Natural killer cell (primary cell): ENCODE data around the gene LRWD1. TPM values are rescaled to one million over a fixed set of nuclear protein-coding genes. Genes with fewer than 3 reads are reported as not detected.

Experiments
- ATAC-seq, 3 donors: fragments of 150-1000 bp in 2 of 3; fragments of 200-7000 bp in 1 of 3; cut with Tn5 transposase; 1 replicate in 1 of 3; 2 replicates in 2 of 3; pipeline ENCODE4 v1.10.0; 2021; ENCODE audit warnings: mild to moderate bottlenecking in 2 of 3, moderate library complexity in 2 of 3
- DNase-seq, 2 donors: peaks; one replicate each; pipeline versions ENCODE4 v3.0.0 to v3.0.0-alpha.2; 2013 to 2021; ENCODE audit warnings: mixed read lengths in 1 of 2
- H3K27ac ChIP-seq: one replicate; pipeline ENCODE4 v1.5.1; 2013; ENCODE audit warnings: mild to moderate bottlenecking, low read length
- H3K27me3 ChIP-seq: one replicate; pipeline ENCODE4 v1.6.1; 2013; ENCODE audit warnings: low read length; ENCODE audit not compliant: control insufficient read depth, insufficient read depth
- H3K36me3 ChIP-seq: one replicate; pipeline ENCODE4 v1.6.1; 2013; ENCODE audit warnings: low read length; ENCODE audit not compliant: control insufficient read depth, insufficient read depth
- H3K4me1 ChIP-seq: one replicate; pipeline ENCODE4 v1.6.1; 2013; ENCODE audit warnings: low read length; ENCODE audit not compliant: control insufficient read depth, insufficient read depth
- H3K4me3 ChIP-seq: one replicate; pipeline ENCODE4 v1.5.1; 2013; ENCODE audit warnings: low read length
- H3K9me3 ChIP-seq: one replicate; pipeline ENCODE4 v1.6.1; 2013; ENCODE audit warnings: low read length; ENCODE audit not compliant: control insufficient read depth, insufficient read depth
- H3K27ac Mint-ChIP-seq, 2 donors: one replicate each; pipeline ENCODE4 v1.8.0; 2022; ENCODE audit warnings: mild to moderate bottlenecking in 2 of 2, mixed read lengths in 2 of 2, moderate library complexity in 1 of 2
- H3K27me3 Mint-ChIP-seq, 2 donors: one replicate each; pipeline ENCODE4 v1.8.0; 2022; ENCODE audit warnings: low read depth in 2 of 2, mixed read lengths in 2 of 2
- H3K36me3 Mint-ChIP-seq: one replicate; pipeline ENCODE4 v1.8.0; 2022; ENCODE audit warnings: mixed read lengths
- H3K4me1 Mint-ChIP-seq, 2 donors: one replicate each; pipeline ENCODE4 v1.8.0; 2022; ENCODE audit warnings: mixed read lengths in 2 of 2
- H3K4me3 Mint-ChIP-seq: one replicate; pipeline ENCODE4 v1.8.0; 2022; ENCODE audit warnings: mild to moderate bottlenecking, moderate library complexity, mixed read lengths
- H3K9me3 Mint-ChIP-seq, 2 donors: one replicate each; pipeline ENCODE4 v1.8.0; 2022; ENCODE audit warnings: mixed read lengths in 2 of 2
- CTCF ChIP-seq: fragments of 200-600 bp; IDR thresholded peaks from one replicate; pipeline ENCODE4 v1.8.0; 2022; ENCODE audit warnings: antibody characterized with exemption
- WGBS: methylation state at CpG from one replicate; pipeline ENCODE4 v1.1.7; 2013; ENCODE audit warnings: missing lambda C conversion rate; ENCODE audit not compliant: insufficient coverage; 5-methylcytosine and 5-hydroxymethylcytosine counted together
- intact Hi-C: fragments of 100-400 bp; cut with micrococcal nuclease; formaldehyde crosslinking; loops from one replicate; pipeline ENCODE4 v1.14.2; 2022
- total RNA-seq, 4 donors: library from RNA; stranded (reverse); fragments of 120-200 nt in 1 of 4; gene quantifications; one replicate each; pipeline versions ENCODE4 v1.2.3 to v1.2.4, GENCODE V29; 2013 to 2022

Gene LRWD1
- 10 to 100 TPM; 20.0 to 24.1 (median 20.4) TPM for total RNA-seq
- total RNA-seq (2013) = 20.5 TPM

- Mint-ChIP-seq H3K36me3 (no peaks in the 10 kb centered on the region), H3K9me3 (no peaks in the 10 kb centered on the region), H3K4me3 (peak within 1 kb of the TSS; percentile 90), H3K27me3 (no peaks in the 10 kb centered on the region), H3K27ac (peak within 1 kb of the TSS; percentile 72 to 83), H3K4me1 (peaks cover 12 to 50% of the 10 kb centered on the region in 2 donors)
- Histone ChIP-seq H3K36me3 (peaks cover 8% of the 10 kb centered on the region), H3K4me1 (peaks cover 25% of the 10 kb centered on the region), H3K9me3 (no peaks in the 10 kb centered on the region), H3K27me3 (no peaks in the 10 kb centered on the region), H3K4me3 (peak within 1 kb of the TSS; percentile 98), H3K27ac (peak within 1 kb of the TSS; percentile 53)
- DNase-seq (peak; percentile 93 to 97), ATAC-seq (peak; percentile 95 to 99 (median 98))
- under 1% methylated on average over 81 of the region's 81 CpGs for WGBS
- peak; percentile 15 for TF ChIP-seq CTCF
- intact Hi-C loops = loop anchor here (2.0 to 5.0 kb wide), 3 partner anchors 47 to 68 kb away; partner anchors contain the start of gene PRKRIP1
Observed at GRCh38 chr7:102464577-102465280, at the start of gene LRWD1, which contains the start of gene ALKBH4. TSS of gene LRWD1 (plus strand) at chr7:102464984. CDS start at chr7:102465081, 97 bp downstream. TSS of gene ALKBH4 (minus strand) at chr7:102464863. CDS start at chr7:102464836, 27 bp downstream.

DNA sequence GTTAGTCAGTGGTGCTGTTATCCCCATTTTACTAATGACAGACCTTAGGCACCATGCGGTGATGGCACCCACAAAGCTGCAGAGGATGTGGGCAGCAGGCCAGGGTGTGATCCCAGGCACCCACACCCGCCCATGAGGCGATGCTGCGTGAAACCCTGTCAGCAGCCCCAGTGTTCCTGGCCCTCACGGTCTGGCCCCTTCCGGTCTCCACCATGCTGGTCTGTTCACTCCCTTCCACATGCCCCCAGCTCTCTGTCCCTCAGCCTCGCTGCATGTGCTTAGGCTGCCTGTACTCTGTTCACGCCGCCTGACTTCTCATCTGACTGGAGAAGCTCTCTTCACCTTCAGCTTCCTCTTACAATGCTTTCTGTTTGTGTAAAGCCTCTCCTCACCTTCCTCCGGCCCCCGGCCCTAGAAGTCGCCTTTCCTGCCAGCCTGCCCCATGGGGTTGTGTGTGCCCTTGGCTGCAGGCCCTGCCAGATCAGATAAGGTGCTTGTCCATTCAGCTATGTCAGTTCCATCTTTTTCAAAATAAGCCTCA lies 49.0 kb upstream of the LRWD1 start:
- peaks cover 55% of the 10 kb centered on the region for H3K4me1 ChIP-seq
- H3K36me3 ChIP-seq = peaks cover 5% of the 10 kb centered on the region
- no peaks in the 10 kb centered on the region for H3K9me3 ChIP-seq
- intact Hi-C loops = loop anchor here (1.0 to 5.0 kb wide), 2 partner anchors 11 to 47 kb away; partner anchors contain the start of genes ALKBH4 and LRWD1
- Mint-ChIP-seq H3K27ac (peak overlapping the region; percentile 96 to 97), H3K9me3 (no peaks in the 10 kb centered on the region), H3K27me3 (no peaks in the 10 kb centered on the region), H3K36me3 (no peaks in the 10 kb centered on the region), H3K4me1 (peaks cover 45 to 48% of the 10 kb centered on the region in 2 donors), H3K4me3 (peak overlapping the region; percentile 87)
- peak; percentile 79 to 85 (median 84) for ATAC-seq
- no peak overlapping the region for H3K4me3 ChIP-seq
- 4% methylated on average over 12 of the region's 12 CpGs for WGBS
- peak overlapping the region; percentile 84 for H3K27ac ChIP-seq
- H3K27me3 ChIP-seq = no peaks in the 10 kb centered on the region
- peak; percentile 78 to 80 for DNase-seq
- TF ChIP-seq CTCF = no peak

GRCh38 chr7:102416406-102416805 lies 48.4 kb upstream of the LRWD1 start:
- ATAC-seq = peak in 2 of 3 donors; percentile 11 to 15
- peaks cover 3% of the 10 kb centered on the region for H3K36me3 ChIP-seq
- intact Hi-C loops = loop anchor here (5.0 kb wide), 1 partner anchor 46 kb away; the partner anchor contains the start of genes ALKBH4 and LRWD1

More at GRCh38 chr7:102416406-102416805, 48.4 kb upstream of the LRWD1 start:
- H3K4me1 Mint-ChIP-seq = peaks cover 50 to 53% of the 10 kb centered on the region in 2 donors
- H3K36me3 Mint-ChIP-seq = no peaks in the 10 kb centered on the region
- no peaks in the 10 kb centered on the region for H3K9me3 ChIP-seq
- H3K27me3 ChIP-seq = no peaks in the 10 kb centered on the region
- peak in 1 of 2 donors; percentile 49 for DNase-seq
- no peak for TF ChIP-seq CTCF
- H3K27ac ChIP-seq = peak overlapping the region; percentile 84
- no peaks in the 10 kb centered on the region for H3K9me3 Mint-ChIP-seq
- H3K4me3 ChIP-seq = no peak overlapping the region
- WGBS = 100% methylated on average over 4 of the region's 6 CpGs
- H3K4me3 Mint-ChIP-seq = peak overlapping the region; percentile 87
- H3K4me1 ChIP-seq = peaks cover 62% of the 10 kb centered on the region
- peak overlapping the region; percentile 96 to 97 for H3K27ac Mint-ChIP-seq
- H3K27me3 Mint-ChIP-seq = no peaks in the 10 kb centered on the region
